ENCODE measurements around the gene NDE1.

Gene NDE1

GRCh38 chr16:15650019-15650697, at the start of gene NDE1:
TSS of gene NDE1 (plus strand) at chr16:15650245. CDS start at chr16:15664779, 14,534 bp downstream.
- Histone ChIP-seq H4K20me1 (ENCODE audit: insufficient read depth, low read length) (no peaks in the 10 kb centered on the region), H3K9me3 (replicated peaks; ENCODE audit: insufficient read depth, low read length) (no peaks in the 10 kb centered on the region), H3K27ac (ENCODE audit: low read length) (peak within 1 kb of the TSS; percentile 54; the same call in 1 of the 2 replicates), H3K4me3 (ENCODE audit: low read length) (peak within 1 kb of the TSS; percentile 85), H3K79me2 (ENCODE audit: low read length) (peaks cover 51% of the 10 kb centered on the region), H3K27me3 (replicated peaks; ENCODE audit: insufficient read depth, low read length) (no peaks in the 10 kb centered on the region), H3K4me2 (ENCODE audit: low read depth, low read length) (peak within 1 kb of the TSS; percentile 100), H3F3A (ENCODE audit: insufficient read depth, low read length) (peaks cover 30% of the 10 kb centered on the region), H3K9me2 (replicated peaks; ENCODE audit: insufficient read depth, low read length) (no peaks in the 10 kb centered on the region), H3K36me3 (replicated peaks; ENCODE audit: insufficient read depth, low read length) (no peaks in the 10 kb centered on the region), H3K9ac (ENCODE audit: low read length) (peak within 1 kb of the TSS; percentile 82), H2AFZ (ENCODE audit: low read length) (peak within 1 kb of the TSS; percentile 93), H3K4me1 (ENCODE audit: low read length) (peaks cover 26% of the 10 kb centered on the region)
- no peak for TF ChIP-seq EZH2phosphoT487 (IDR thresholded peaks at IDR 0.05; ENCODE audit: low read length)
- no peak for TF ChIP-seq EZH2 (optimal IDR thresholded peaks at IDR 0.05; ENCODE audit: low read depth, low read length)
- TF ChIP-seq CTCF (IDR thresholded peaks at IDR 0.05; ENCODE audit: low read length): no peak
- peak; percentile 94 for DNase-seq

GRCh38 chr16:15601212-15601879, 48.7 kb upstream of the NDE1 start:
- TF ChIP-seq CTCF (IDR thresholded peaks at IDR 0.05; ENCODE audit: low read length) (no peak), EZH2 (optimal IDR thresholded peaks at IDR 0.05; ENCODE audit: low read depth, low read length) (no peak), EZH2phosphoT487 (IDR thresholded peaks at IDR 0.05; ENCODE audit: low read length) (no peak)
- no peaks in the 10 kb centered on the region for H3K9me2 ChIP-seq (replicated peaks; ENCODE audit: insufficient read depth, low read length)
- H3K4me2 ChIP-seq (ENCODE audit: low read depth, low read length): no peak overlapping the region
- H3K27me3 ChIP-seq (replicated peaks; ENCODE audit: insufficient read depth, low read length): no peaks in the 10 kb centered on the region
- no peak for DNase-seq
- no peaks in the 10 kb centered on the region for H3K9me3 ChIP-seq (replicated peaks; ENCODE audit: insufficient read depth, low read length)
- H3K36me3 ChIP-seq (replicated peaks; ENCODE audit: insufficient read depth, low read length): no peaks in the 10 kb centered on the region
- H3F3A ChIP-seq (ENCODE audit: insufficient read depth, low read length): no peaks in the 10 kb centered on the region; the same call in 1 of the 2 replicates
- no peaks in the 10 kb centered on the region for H3K4me1 ChIP-seq (ENCODE audit: low read length)
- H3K9ac ChIP-seq (ENCODE audit: low read length): no peak overlapping the region
- H3K27ac ChIP-seq (ENCODE audit: low read length): no peak overlapping the region
- no peak overlapping the region for H3K4me3 ChIP-seq (ENCODE audit: low read length)
- H2AFZ ChIP-seq (ENCODE audit: low read length): no peak overlapping the region
- H4K20me1 ChIP-seq (ENCODE audit: insufficient read depth, low read length): no peaks in the 10 kb centered on the region
- no peaks in the 10 kb centered on the region for H3K79me2 ChIP-seq (ENCODE audit: low read length)

GRCh38 chr16:15602285-15603044, 47.6 kb upstream of the NDE1 start:
- Histone ChIP-seq H3K9ac (ENCODE audit: low read length) (no peak overlapping the region), H3K27me3 (replicated peaks; ENCODE audit: insufficient read depth, low read length) (no peaks in the 10 kb centered on the region), H3K9me2 (replicated peaks; ENCODE audit: insufficient read depth, low read length) (no peaks in the 10 kb centered on the region), H3K36me3 (replicated peaks; ENCODE audit: insufficient read depth, low read length) (no peaks in the 10 kb centered on the region), H3K27ac (ENCODE audit: low read length) (no peak overlapping the region), H4K20me1 (ENCODE audit: insufficient read depth, low read length) (no peaks in the 10 kb centered on the region), H3K4me2 (ENCODE audit: low read depth, low read length) (no peak overlapping the region), H3K9me3 (replicated peaks; ENCODE audit: insufficient read depth, low read length) (no peaks in the 10 kb centered on the region), H3K4me1 (ENCODE audit: low read length) (no peaks in the 10 kb centered on the region), H3F3A (ENCODE audit: insufficient read depth, low read length) (no peaks in the 10 kb centered on the region; the same call in 1 of the 2 replicates), H3K4me3 (ENCODE audit: low read length) (no peak overlapping the region), H3K79me2 (ENCODE audit: low read length) (no peaks in the 10 kb centered on the region), H2AFZ (ENCODE audit: low read length) (no peak overlapping the region)
- TF ChIP-seq EZH2phosphoT487 (IDR thresholded peaks at IDR 0.05; ENCODE audit: low read length): no peak
- TF ChIP-seq CTCF (IDR thresholded peaks at IDR 0.05; ENCODE audit: low read length): no peak
- no peak for TF ChIP-seq EZH2 (optimal IDR thresholded peaks at IDR 0.05; ENCODE audit: low read depth, low read length)
- DNase-seq: no peak
